ENCODE measurements around the gene DLX6. TPM values are rescaled to one million over a fixed set of nuclear protein-coding genes. Genes with fewer than 3 reads are reported as not detected.

DLX6 gene
- total RNA-seq, 1 experiment from 2014 or later, result not detected

DNA sequence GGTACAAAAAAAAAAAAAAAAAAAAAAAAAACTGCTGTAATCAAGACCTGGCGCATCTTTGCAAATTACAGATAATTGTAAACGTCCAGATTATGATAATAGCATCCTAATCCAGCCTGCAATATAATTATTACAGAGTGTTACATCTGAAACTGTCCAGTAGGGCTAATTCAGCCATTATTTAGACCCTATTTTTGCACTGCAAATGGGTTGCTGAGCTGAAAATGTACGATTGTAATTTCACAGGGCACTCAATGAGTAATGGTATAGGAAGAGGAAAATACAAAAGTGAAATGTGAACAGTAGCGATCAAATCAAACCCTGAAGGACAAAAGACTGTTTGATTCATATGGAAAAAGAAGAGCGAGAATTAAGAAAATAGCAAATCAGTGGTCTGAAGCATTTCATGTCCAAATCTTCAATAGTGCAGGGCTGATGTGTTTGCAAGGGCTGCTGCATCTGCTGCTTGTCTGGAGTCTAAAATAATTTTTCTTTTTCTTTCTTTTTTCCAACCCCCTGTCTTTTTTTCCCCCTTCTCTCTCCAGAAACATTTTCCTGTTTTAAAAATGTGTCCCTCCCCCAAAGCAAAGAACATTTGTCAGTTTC is 8.9 kb downstream of the DLX6 start:
- Histone ChIP-seq H2AFZ (ENCODE audit: low read depth, low read length, poor library complexity, severe bottlenecking) (no peak overlapping the region), H3K9ac (ENCODE audit: low read length) (no peak overlapping the region), H3K36me3 (ENCODE audit: control insufficient read depth in 1 of 2, insufficient read depth in 2 of 2, low read length in 2 of 2) (no peaks in the 10 kb centered on the region), H4K20me1 (ENCODE audit: insufficient read depth) (no peaks in the 10 kb centered on the region), H3K27ac (ENCODE audit: low read depth, low read length) (no peak overlapping the region), H3K27me3 (ENCODE audit: insufficient read depth, low read length) (peaks cover 77% of the 10 kb centered on the region), H3K4me1 (ENCODE audit: control insufficient read depth in 1 of 2, insufficient read depth in 2 of 2, low read length in 2 of 2) (no peaks in the 10 kb centered on the region), H3K9me3 (ENCODE audit: control insufficient read depth in 1 of 2, insufficient read depth in 1 of 2, low read depth in 1 of 2, low read length in 2 of 2) (no peaks in the 10 kb centered on the region), H3K4me3 (replicated peaks in 1 of 2; ENCODE audit: low read depth in 1 of 2, low read length in 2 of 2) (no peak overlapping the region), H3K4me2 (ENCODE audit: low read length) (no peak overlapping the region), H3K79me2 (ENCODE audit: insufficient read depth, low read length) (no peaks in the 10 kb centered on the region), H3K9me2 (ENCODE audit: insufficient read depth) (no peaks in the 10 kb centered on the region)
- TF ChIP-seq, protein P1, sequence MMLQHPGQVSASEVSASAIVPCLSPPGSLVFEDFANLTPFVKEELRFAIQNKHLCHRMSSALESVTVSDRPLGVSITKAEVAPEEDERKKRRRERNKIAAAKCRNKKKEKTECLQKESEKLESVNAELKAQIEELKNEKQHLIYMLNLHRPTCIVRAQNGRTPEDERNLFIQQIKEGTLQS (IDR thresholded peaks at IDR 0.05), result no peak
- TF ChIP-seq RAD21 (IDR thresholded peaks at IDR 0.05; ENCODE audit: low read depth) (no peak), EZH2 (IDR thresholded peaks at IDR 0.05) (0 out of 2 replicates have a peak, but pooled peaks have one; percentile 51), EGR1 (IDR thresholded peaks at IDR 0.05; ENCODE audit: low read depth) (no peak)
- TF ChIP-seq, protein P2, sequence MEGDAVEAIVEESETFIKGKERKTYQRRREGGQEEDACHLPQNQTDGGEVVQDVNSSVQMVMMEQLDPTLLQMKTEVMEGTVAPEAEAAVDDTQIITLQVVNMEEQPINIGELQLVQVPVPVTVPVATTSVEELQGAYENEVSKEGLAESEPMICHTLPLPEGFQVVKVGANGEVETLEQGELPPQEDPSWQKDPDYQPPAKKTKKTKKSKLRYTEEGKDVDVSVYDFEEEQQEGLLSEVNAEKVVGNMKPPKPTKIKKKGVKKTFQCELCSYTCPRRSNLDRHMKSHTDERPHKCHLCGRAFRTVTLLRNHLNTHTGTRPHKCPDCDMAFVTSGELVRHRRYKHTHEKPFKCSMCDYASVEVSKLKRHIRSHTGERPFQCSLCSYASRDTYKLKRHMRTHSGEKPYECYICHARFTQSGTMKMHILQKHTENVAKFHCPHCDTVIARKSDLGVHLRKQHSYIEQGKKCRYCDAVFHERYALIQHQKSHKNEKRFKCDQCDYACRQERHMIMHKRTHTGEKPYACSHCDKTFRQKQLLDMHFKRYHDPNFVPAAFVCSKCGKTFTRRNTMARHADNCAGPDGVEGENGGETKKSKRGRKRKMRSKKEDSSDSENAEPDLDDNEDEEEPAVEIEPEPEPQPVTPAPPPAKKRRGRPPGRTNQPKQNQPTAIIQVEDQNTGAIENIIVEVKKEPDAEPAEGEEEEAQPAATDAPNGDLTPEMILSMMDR (IDR thresholded peaks at IDR 0.05 in 2 of 3, conservative IDR thresholded peaks at IDR 0.05 in 1 of 3; ENCODE audit: borderline replicate concordance in 1 of 3, insufficient read depth in 1 of 3, low read depth in 2 of 3, low read length in 2 of 3), result peak in 1 of 3 experiments; percentile 24; a peak in 1 of 6 replicates
- POLR2A ChIA-PET, result no interaction called here
- ATAC-seq (no peak), DNase-seq (ENCODE audit: low read depth, low spot score) (no peak)
- CTCF ChIA-PET, result no interaction called here
- RAD21 ChIA-PET (ENCODE audit: low non-redundant PET in 1 of 2, low total read pairs in 2 of 2, uncharacterized antibody in 2 of 2, unreplicated experiment in 2 of 2), result no interaction called here
- intact Hi-C loops (cut with micrococcal nuclease), result no loop called here
- BruUV-seq (replicated peaks), result no TSS peak

DNA sequence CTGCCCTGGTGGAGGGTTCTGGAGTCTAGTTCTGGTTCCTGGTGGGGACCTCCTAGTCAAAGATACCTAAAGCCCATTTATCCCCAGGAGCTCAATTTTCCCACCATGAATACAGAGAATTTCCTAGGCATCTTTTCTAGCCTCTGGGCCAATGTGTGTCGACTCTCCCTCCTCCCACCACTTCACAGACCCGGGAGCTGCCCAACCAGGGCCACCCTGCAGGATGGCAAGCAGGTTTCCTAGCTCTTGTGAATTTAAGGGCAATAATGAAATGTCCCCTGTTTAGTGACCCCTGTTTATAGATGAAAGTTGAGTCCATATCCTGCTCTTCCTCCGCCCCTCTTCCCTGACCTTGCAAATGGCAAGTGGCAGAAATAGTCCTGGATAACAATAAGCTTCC is 9.9 kb downstream of the DLX6 start:
- Histone ChIP-seq H3K9me3 (ENCODE audit: control insufficient read depth in 1 of 2, insufficient read depth in 1 of 2, low read depth in 1 of 2, low read length in 2 of 2) (no peaks in the 10 kb centered on the region), H3K4me3 (replicated peaks in 1 of 2; ENCODE audit: low read depth in 1 of 2, low read length in 2 of 2) (no peak overlapping the region), H3K9me2 (ENCODE audit: insufficient read depth) (no peaks in the 10 kb centered on the region), H3K4me1 (ENCODE audit: control insufficient read depth in 1 of 2, insufficient read depth in 2 of 2, low read length in 2 of 2) (no peaks in the 10 kb centered on the region), H3K4me2 (ENCODE audit: low read length) (no peak overlapping the region), H4K20me1 (ENCODE audit: insufficient read depth) (no peaks in the 10 kb centered on the region), H3K27me3 (ENCODE audit: insufficient read depth, low read length) (peaks cover 72% of the 10 kb centered on the region), H2AFZ (ENCODE audit: low read depth, low read length, poor library complexity, severe bottlenecking) (no peak overlapping the region), H3K79me2 (ENCODE audit: insufficient read depth, low read length) (no peaks in the 10 kb centered on the region), H3K9ac (ENCODE audit: low read length) (no peak overlapping the region), H3K36me3 (ENCODE audit: control insufficient read depth in 1 of 2, insufficient read depth in 2 of 2, low read length in 2 of 2) (no peaks in the 10 kb centered on the region), H3K27ac (ENCODE audit: low read depth, low read length) (no peak overlapping the region)
- intact Hi-C loops (cut with micrococcal nuclease), result no loop called here
- ChIA-PET RAD21 (ENCODE audit: low non-redundant PET in 1 of 2, low total read pairs in 2 of 2, uncharacterized antibody in 2 of 2, unreplicated experiment in 2 of 2) (no interaction called here), POLR2A (no interaction called here), CTCF (no interaction called here)
- ATAC-seq (no peak), DNase-seq (ENCODE audit: low read depth, low spot score) (no peak)
- no TSS peak for BruUV-seq (replicated peaks)
- TF ChIP-seq, protein P3, sequence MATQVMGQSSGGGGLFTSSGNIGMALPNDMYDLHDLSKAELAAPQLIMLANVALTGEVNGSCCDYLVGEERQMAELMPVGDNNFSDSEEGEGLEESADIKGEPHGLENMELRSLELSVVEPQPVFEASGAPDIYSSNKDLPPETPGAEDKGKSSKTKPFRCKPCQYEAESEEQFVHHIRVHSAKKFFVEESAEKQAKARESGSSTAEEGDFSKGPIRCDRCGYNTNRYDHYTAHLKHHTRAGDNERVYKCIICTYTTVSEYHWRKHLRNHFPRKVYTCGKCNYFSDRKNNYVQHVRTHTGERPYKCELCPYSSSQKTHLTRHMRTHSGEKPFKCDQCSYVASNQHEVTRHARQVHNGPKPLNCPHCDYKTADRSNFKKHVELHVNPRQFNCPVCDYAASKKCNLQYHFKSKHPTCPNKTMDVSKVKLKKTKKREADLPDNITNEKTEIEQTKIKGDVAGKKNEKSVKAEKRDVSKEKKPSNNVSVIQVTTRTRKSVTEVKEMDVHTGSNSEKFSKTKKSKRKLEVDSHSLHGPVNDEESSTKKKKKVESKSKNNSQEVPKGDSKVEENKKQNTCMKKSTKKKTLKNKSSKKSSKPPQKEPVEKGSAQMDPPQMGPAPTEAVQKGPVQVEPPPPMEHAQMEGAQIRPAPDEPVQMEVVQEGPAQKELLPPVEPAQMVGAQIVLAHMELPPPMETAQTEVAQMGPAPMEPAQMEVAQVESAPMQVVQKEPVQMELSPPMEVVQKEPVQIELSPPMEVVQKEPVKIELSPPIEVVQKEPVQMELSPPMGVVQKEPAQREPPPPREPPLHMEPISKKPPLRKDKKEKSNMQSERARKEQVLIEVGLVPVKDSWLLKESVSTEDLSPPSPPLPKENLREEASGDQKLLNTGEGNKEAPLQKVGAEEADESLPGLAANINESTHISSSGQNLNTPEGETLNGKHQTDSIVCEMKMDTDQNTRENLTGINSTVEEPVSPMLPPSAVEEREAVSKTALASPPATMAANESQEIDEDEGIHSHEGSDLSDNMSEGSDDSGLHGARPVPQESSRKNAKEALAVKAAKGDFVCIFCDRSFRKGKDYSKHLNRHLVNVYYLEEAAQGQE (IDR thresholded peaks at IDR 0.05; ENCODE audit: low read depth), result no peak
- TF ChIP-seq YY1 (IDR thresholded peaks at IDR 0.05; ENCODE audit: extremely low read depth, insufficient replicate concordance, low read depth, low read length), result no peak
- no peak for TF ChIP-seq RAD21 (IDR thresholded peaks at IDR 0.05; ENCODE audit: low read depth)
- no peak for TF ChIP-seq EZH2phosphoT487 (IDR thresholded peaks at IDR 0.05; ENCODE audit: borderline replicate concordance)
- no peak for TF ChIP-seq ELF1 (IDR thresholded peaks at IDR 0.05; ENCODE audit: borderline replicate concordance, low read depth)
- no peak for TF ChIP-seq EGR1 (IDR thresholded peaks at IDR 0.05; ENCODE audit: low read depth)
- TF ChIP-seq JUND (IDR thresholded peaks at IDR 0.05), result no peak
- no peak for TF ChIP-seq ZNF274 (IDR thresholded peaks at IDR 0.05; ENCODE audit: low read depth, low read length)
- TF ChIP-seq, protein P4, sequence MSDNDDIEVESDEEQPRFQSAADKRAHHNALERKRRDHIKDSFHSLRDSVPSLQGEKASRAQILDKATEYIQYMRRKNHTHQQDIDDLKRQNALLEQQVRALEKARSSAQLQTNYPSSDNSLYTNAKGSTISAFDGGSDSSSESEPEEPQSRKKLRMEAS (IDR thresholded peaks at IDR 0.05), result no peak
- no peak for TF ChIP-seq POLR2A (IDR thresholded peaks at IDR 0.05; ENCODE audit: borderline replicate concordance, extremely low read depth, insufficient read depth, insufficient read length)
